ENCODE data around the gene ARFGAP3. TPM values are rescaled to one million over a fixed set of nuclear protein-coding genes. Genes with fewer than 3 reads are reported as not detected.

Gene ARFGAP3
- total RNA-seq, 2 experiments from 2014 or later: 19.5 to 21.4 TPM

- Mint-ChIP-seq H3K27ac (no peak overlapping the region), H3K4me3 (no peak overlapping the region), H3K27me3 (no peaks in the 10 kb centered on the region), H3K9me3 (no peaks in the 10 kb centered on the region), H3K36me3 (ENCODE audit: low read depth) (peaks cover 69% of the 10 kb centered on the region), H3K4me1 (ENCODE audit: low read depth) (peaks cover 18% of the 10 kb centered on the region)
- Histone ChIP-seq H3K4me3 (ENCODE audit: low read length) (no peak overlapping the region), H3K4me1 (ENCODE audit: insufficient read depth, low read length) (peaks cover 30% of the 10 kb centered on the region), H3K36me3 (ENCODE audit: insufficient read depth, low read length) (peaks cover 53% of the 10 kb centered on the region), H3K9me3 (ENCODE audit: control insufficient read depth in 1 of 2, insufficient read depth in 1 of 2, low read length in 2 of 2) (no peaks in the 10 kb centered on the region), H3K27me3 (ENCODE audit: control insufficient read depth in 1 of 2, insufficient read depth in 2 of 2, low read length in 2 of 2) (no peaks in the 10 kb centered on the region), H3K27ac (ENCODE audit: low read depth in 1 of 2, low read length in 2 of 2) (no peak overlapping the region)
- ATAC-seq (ENCODE audit: poor library complexity) (no peak), DNase-seq (peak in 3 of 14 experiments; percentile 37 to 53 (median 41))
- ChIA-PET CTCF (no interaction called here), POLR2A (no interaction called here)
- intact Hi-C loops (cut with DNase I, micrococcal nuclease): no loop called here
- no peak for TF ChIP-seq CTCF (IDR thresholded peaks at IDR 0.05)
These were observed 32.2 kb upstream of the ARFGAP3 start for GRCh38 chr22:42889304-42889703.

- no peaks in the 10 kb centered on the region for H3K9me3 ChIP-seq (ENCODE audit: control insufficient read depth in 1 of 2, insufficient read depth in 1 of 2, low read length in 2 of 2)
- Mint-ChIP-seq H3K36me3 (ENCODE audit: low read depth) (peaks cover 72% of the 10 kb centered on the region), H3K27ac (no peak overlapping the region), H3K27me3 (no peaks in the 10 kb centered on the region), H3K4me1 (ENCODE audit: low read depth) (peaks cover 9% of the 10 kb centered on the region), H3K4me3 (no peak overlapping the region), H3K9me3 (no peaks in the 10 kb centered on the region)
- H3K36me3 ChIP-seq (ENCODE audit: insufficient read depth, low read length): peaks cover 66% of the 10 kb centered on the region
- TF ChIP-seq CTCF (IDR thresholded peaks at IDR 0.05): no peak
- ChIA-PET POLR2A (no interaction called here), CTCF (no interaction called here)
- no peak overlapping the region for H3K27ac ChIP-seq (ENCODE audit: low read depth in 1 of 2, low read length in 2 of 2)
- H3K27me3 ChIP-seq (ENCODE audit: control insufficient read depth in 1 of 2, insufficient read depth in 2 of 2, low read length in 2 of 2): no peaks in the 10 kb centered on the region
- intact Hi-C loops (cut with DNase I, micrococcal nuclease): no loop called here
- peaks cover 19% of the 10 kb centered on the region for H3K4me1 ChIP-seq (ENCODE audit: insufficient read depth, low read length)
- no peak overlapping the region for H3K4me3 ChIP-seq (ENCODE audit: low read length)
- ATAC-seq (ENCODE audit: poor library complexity) (no peak), DNase-seq (no peak)
These were observed 30.7 kb upstream of the ARFGAP3 start for GRCh38 chr22:42887523-42888507.

GRCh38 chr22:42887120-42887519 lies 30.0 kb upstream of the ARFGAP3 start:
- no peak for TF ChIP-seq CTCF (IDR thresholded peaks at IDR 0.05)
- Histone ChIP-seq H3K27ac (ENCODE audit: low read depth in 1 of 2, low read length in 2 of 2) (no peak overlapping the region), H3K36me3 (ENCODE audit: insufficient read depth, low read length) (peaks cover 73% of the 10 kb centered on the region), H3K4me1 (ENCODE audit: insufficient read depth, low read length) (peaks cover 16% of the 10 kb centered on the region), H3K4me3 (ENCODE audit: low read length) (no peak overlapping the region), H3K27me3 (ENCODE audit: control insufficient read depth in 1 of 2, insufficient read depth in 2 of 2, low read length in 2 of 2) (no peaks in the 10 kb centered on the region), H3K9me3 (ENCODE audit: control insufficient read depth in 1 of 2, insufficient read depth in 1 of 2, low read length in 2 of 2) (no peaks in the 10 kb centered on the region)
- Mint-ChIP-seq H3K27me3 (no peaks in the 10 kb centered on the region), H3K36me3 (ENCODE audit: low read depth) (peaks cover 73% of the 10 kb centered on the region), H3K27ac (no peak overlapping the region), H3K9me3 (no peaks in the 10 kb centered on the region), H3K4me3 (no peak overlapping the region), H3K4me1 (ENCODE audit: low read depth) (peaks cover 9% of the 10 kb centered on the region)
- ATAC-seq (ENCODE audit: poor library complexity) (no peak), DNase-seq (no peak)
- intact Hi-C loops (cut with DNase I, micrococcal nuclease): no loop called here
- ChIA-PET POLR2A (no interaction called here), CTCF (no interaction called here)
